Smooth muscle cell (in vitro differentiated cells): ENCODE data around the gene RAB6A. TPM values are rescaled to one million over a fixed set of nuclear protein-coding genes. Genes with fewer than 3 reads are reported as not detected.

Experiments
- DNase-seq: peaks from one replicate; lab custom pipeline; 2025; ENCODE audit not compliant: unreplicated experiment; lab: John Stamatoyannopoulos, UW
- H2AFZ ChIP-seq: fragments of 200-600 bp; sonication (generic); 2 replicates; pipeline ENCODE4 v1.6.0; 2016; ENCODE audit warnings: antibody characterized with exemption, low read depth, mild to moderate bottlenecking
- H3F3A ChIP-seq: fragments of 200-600 bp; sonication (generic); 2 replicates; pipeline ENCODE4 v1.6.0; 2017; ENCODE audit warnings: antibody characterized with exemption, low read depth
- H3K27ac ChIP-seq: fragments of 200-600 bp; sonication (generic); 2 replicates; pipeline ENCODE4 v1.5.1; 2016; ENCODE audit warnings: low read depth, mild to moderate bottlenecking
- H3K27me3 ChIP-seq: fragments of 200-600 bp; sonication (generic); 2 replicates; pipeline ENCODE4 v1.6.1; 2016; ENCODE audit warnings: low read depth, mild to moderate bottlenecking
- H3K36me3 ChIP-seq: fragments of 200-600 bp; sonication (generic); 2 replicates; pipeline ENCODE4 v1.5.1; 2016; ENCODE audit warnings: low read depth
- H3K4me1 ChIP-seq: fragments of 200-600 bp; sonication (generic); 2 replicates; pipeline ENCODE4 v1.5.1; 2016; ENCODE audit warnings: low read depth
- H3K4me2 ChIP-seq: fragments of 200-600 bp; sonication (generic); 2 replicates; pipeline ENCODE4 v1.6.0; 2016; ENCODE audit warnings: mild to moderate bottlenecking
- H3K4me3 ChIP-seq: fragments of 200-600 bp; sonication (generic); 2 replicates; pipeline ENCODE4 v1.5.1; 2016; ENCODE audit warnings: mild to moderate bottlenecking
- H3K79me2 ChIP-seq: fragments of 200-600 bp; sonication (generic); 2 replicates; pipeline ENCODE4 v1.6.0; 2016; ENCODE audit warnings: low read depth, mild to moderate bottlenecking
- H3K9ac ChIP-seq: fragments of 200-600 bp; sonication (generic); 2 replicates; pipeline ENCODE4 v1.6.0; 2016; ENCODE audit warnings: low read depth
- H3K9me3 ChIP-seq: fragments of 200-600 bp; sonication (generic); replicated peaks from 2 replicates; pipeline ENCODE4 v1.5.1; 2016; ENCODE audit warnings: low read depth
- H4K20me1 ChIP-seq: fragments of 200-600 bp; sonication (generic); 2 replicates; pipeline ENCODE4 v1.6.0; 2016; ENCODE audit warnings: low read depth
- WGBS: methylation state at CpG from one replicate; pipeline ENCODE4 v1.1.7; 2016; ENCODE audit warnings: low lambda C conversion rate; 5-methylcytosine and 5-hydroxymethylcytosine counted together
- polyA plus RNA-seq: library from polyadenylated mRNA; unstranded; fragments of >200 nt; fragmentation: Nextera tagmentation; extraction: Ambion mirVana; gene quantifications from 2 replicates; pipeline ENCODE4 v1.2.1, GENCODE V29; 2016
- total RNA-seq: library from RNA; depleted of rRNA; stranded (reverse); fragments of >200 nt; gene quantifications from 2 replicates; pipeline ENCODE4 v1.2.3, GENCODE V29; 2014
- TF ChIP-seq, protein P1 (sequence below): fragments of 200-600 bp; sonication (generic); IDR thresholded peaks from 2 replicates; pipeline ENCODE4 v1.5.1; 2017; ENCODE audit warnings: borderline replicate concordance, mild to moderate bottlenecking, antibody characterized with exemption; ENCODE audit not compliant: insufficient read depth, poor library complexity, severe bottlenecking

The RAB6A gene
- total and polyA plus RNA-seq, 2 experiments from 2014 or later: 102 to 148 TPM

DNA sequence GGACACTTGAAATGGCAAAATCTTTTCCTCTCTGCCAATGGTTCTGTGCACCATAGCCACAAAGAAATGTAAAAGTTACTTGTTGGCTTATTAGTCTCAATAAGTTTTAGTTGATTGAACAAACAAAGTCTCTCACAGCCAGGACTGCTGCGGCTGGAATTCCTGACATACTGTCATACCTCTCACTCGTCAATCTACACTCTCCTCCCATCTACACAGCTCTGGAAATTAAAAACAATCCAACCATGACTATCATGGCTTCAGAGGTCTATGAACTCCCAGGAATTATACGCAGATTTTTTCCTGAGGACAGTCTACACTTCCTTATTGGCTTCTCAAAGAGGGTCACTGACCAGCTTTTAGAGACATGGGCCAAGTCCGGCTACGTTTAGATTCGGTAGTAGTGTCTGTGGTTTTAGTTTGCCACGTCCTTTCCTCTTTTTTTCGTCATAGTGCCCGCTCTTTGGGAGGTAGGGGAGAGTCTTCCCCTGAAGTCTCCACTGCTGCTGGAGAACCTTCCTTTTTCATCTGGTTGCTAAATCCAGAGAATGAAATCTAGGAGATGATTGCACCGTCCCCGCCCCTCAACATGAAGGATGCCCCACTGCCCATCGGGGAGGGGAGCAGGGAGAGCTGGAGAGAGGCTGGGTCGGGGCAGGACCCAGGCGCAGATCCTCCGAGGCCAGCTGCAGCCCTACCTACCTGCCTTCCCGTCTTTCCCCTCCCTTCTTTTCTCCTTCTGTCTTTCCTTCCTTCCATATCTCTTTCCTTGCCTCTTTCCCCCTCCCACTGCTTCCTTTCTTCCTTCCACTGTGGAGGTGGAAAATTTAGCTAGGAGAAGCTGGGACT, 115.5 kb downstream of the RAB6A start:
- peak overlapping the region; percentile 10 for H2AFZ ChIP-seq
- H3K27me3 ChIP-seq: no peaks in the 10 kb centered on the region
- TF ChIP-seq, protein P1, sequence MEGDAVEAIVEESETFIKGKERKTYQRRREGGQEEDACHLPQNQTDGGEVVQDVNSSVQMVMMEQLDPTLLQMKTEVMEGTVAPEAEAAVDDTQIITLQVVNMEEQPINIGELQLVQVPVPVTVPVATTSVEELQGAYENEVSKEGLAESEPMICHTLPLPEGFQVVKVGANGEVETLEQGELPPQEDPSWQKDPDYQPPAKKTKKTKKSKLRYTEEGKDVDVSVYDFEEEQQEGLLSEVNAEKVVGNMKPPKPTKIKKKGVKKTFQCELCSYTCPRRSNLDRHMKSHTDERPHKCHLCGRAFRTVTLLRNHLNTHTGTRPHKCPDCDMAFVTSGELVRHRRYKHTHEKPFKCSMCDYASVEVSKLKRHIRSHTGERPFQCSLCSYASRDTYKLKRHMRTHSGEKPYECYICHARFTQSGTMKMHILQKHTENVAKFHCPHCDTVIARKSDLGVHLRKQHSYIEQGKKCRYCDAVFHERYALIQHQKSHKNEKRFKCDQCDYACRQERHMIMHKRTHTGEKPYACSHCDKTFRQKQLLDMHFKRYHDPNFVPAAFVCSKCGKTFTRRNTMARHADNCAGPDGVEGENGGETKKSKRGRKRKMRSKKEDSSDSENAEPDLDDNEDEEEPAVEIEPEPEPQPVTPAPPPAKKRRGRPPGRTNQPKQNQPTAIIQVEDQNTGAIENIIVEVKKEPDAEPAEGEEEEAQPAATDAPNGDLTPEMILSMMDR: no peak
- H3K9me3 ChIP-seq: no peaks in the 10 kb centered on the region
- H3K4me2 ChIP-seq: peak overlapping the region; percentile 79
- H4K20me1 ChIP-seq: no peaks in the 10 kb centered on the region
- no peaks in the 10 kb centered on the region for H3K36me3 ChIP-seq
- WGBS: 40% methylated on average over 16 of the region's 16 CpGs
- no peak overlapping the region for H3K27ac ChIP-seq
- H3K79me2 ChIP-seq: no peaks in the 10 kb centered on the region
- no peak overlapping the region for H3K9ac ChIP-seq
- H3F3A ChIP-seq: peaks cover 3% of the 10 kb centered on the region
- no peak for DNase-seq
- H3K4me3 ChIP-seq: peak overlapping the region; percentile 21
- H3K4me1 ChIP-seq: peaks cover 33% of the 10 kb centered on the region

DNA sequence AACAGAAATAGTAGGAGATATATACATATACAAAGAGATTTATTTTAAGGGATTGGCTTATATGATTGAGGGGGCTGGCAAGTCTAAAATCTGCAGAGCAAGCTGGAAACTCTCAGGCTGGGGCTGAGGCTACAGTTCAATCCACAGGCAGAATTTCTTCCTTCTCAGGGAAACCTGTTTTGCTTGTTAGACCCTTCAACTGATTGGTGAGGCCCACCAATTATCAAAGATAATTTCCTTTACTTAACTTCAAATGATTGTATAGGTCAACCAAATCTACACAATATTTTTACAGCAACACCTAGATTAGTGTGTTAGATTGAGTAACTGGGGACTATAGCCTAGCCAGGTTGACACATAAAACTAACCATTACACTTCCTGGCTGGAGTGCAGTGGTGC, 119.2 kb downstream of the RAB6A start:
- Histone ChIP-seq H3K27me3 (no peaks in the 10 kb centered on the region), H3K27ac (no peak overlapping the region), H3K4me1 (peaks cover 18% of the 10 kb centered on the region), H3F3A (no peaks in the 10 kb centered on the region), H3K36me3 (no peaks in the 10 kb centered on the region), H3K9me3 (no peaks in the 10 kb centered on the region), H3K4me3 (no peak overlapping the region), H2AFZ (no peak overlapping the region), H3K4me2 (no peak overlapping the region), H3K79me2 (no peaks in the 10 kb centered on the region), H3K9ac (no peak overlapping the region), H4K20me1 (no peaks in the 10 kb centered on the region)
- TF ChIP-seq, protein P1: no peak
- DNase-seq: no peak

DNA sequence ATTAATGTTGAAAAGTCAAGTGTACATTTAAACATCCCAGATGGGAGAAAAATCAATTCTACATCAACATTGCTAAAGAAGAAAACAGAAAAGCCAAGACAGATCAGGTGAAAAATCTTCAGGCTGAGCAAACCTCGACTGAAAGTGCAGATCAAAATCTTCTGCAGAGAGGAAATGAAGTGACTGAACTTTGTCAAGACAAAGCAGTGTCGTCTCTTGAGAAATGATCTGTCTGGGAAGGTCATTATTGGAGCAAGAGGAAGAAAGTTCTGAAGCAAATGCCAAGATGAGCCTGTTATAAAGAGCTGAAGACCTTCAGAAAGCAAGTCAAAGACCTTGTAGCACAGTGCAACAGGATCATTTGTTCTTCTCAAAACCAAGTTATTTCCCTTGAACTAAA, 120.3 kb downstream of the RAB6A start:
- Histone ChIP-seq H3K9me3 (no peaks in the 10 kb centered on the region), H3K4me1 (peaks cover 10% of the 10 kb centered on the region), H3K79me2 (no peaks in the 10 kb centered on the region), H3K4me3 (no peak overlapping the region), H3K36me3 (no peaks in the 10 kb centered on the region), H4K20me1 (no peaks in the 10 kb centered on the region), H3F3A (no peaks in the 10 kb centered on the region), H3K27ac (no peak overlapping the region), H3K4me2 (no peak overlapping the region), H2AFZ (no peak overlapping the region), H3K9ac (no peak overlapping the region), H3K27me3 (no peaks in the 10 kb centered on the region)
- 63% methylated on average over 2 of the region's 2 CpGs for WGBS
- TF ChIP-seq, protein P1: no peak
- DNase-seq: no peak

DNA sequence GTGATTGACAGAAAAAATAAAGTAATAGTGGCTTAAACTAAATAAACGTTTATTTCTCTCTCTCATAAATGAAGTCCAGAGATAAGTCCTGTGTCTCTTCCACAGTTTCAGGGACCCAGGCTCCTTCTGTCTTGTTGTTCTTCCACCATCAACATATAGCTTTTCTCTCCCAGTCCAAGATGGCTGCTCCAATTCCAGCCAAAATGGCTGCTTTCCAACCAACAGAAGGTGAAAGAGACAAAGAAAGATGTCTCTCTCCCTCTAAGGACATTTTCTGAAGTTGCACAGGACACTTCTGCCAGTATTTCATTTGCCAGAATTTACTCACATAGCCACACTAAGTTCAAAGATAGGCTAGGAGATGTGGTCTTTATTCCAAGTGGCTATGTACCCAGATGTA, 123.9 kb downstream of the RAB6A start:
- no peaks in the 10 kb centered on the region for H3K9me3 ChIP-seq
- WGBS: 97% methylated on average over 1 of the region's 1 CpG
- H3K27ac ChIP-seq: no peak overlapping the region
- no peaks in the 10 kb centered on the region for H3K4me1 ChIP-seq
- TF ChIP-seq, protein P1: no peak
- H3K27me3 ChIP-seq: no peaks in the 10 kb centered on the region
- no peaks in the 10 kb centered on the region for H3K36me3 ChIP-seq
- H3K4me3 ChIP-seq: no peak overlapping the region
- H3K79me2 ChIP-seq: no peaks in the 10 kb centered on the region
- H2AFZ ChIP-seq: no peak overlapping the region
- DNase-seq: no peak
- no peak overlapping the region for H3K9ac ChIP-seq
- no peak overlapping the region for H3K4me2 ChIP-seq
- H3F3A ChIP-seq: no peaks in the 10 kb centered on the region
- H4K20me1 ChIP-seq: no peaks in the 10 kb centered on the region
